HG03342 (cell line): Measurements from ENCODE around the gene PRKG1.
"Not testable (repeated sequence)": the region's sequence is repeated elsewhere in the genome, so short reads cannot be mapped to it uniquely, and the experiment has no call there.

Experiments used
- ATAC-seq: cut with Tn5 transposase; IDR thresholded peaks from one replicate; pipeline ENCODE4 v1.9.1; 2021; ENCODE audit warnings: mild to moderate bottlenecking, moderate library complexity; ENCODE audit not compliant: unreplicated experiment

The PRKG1 gene

GRCh38 chr10:52216852-52217251 lies 1142.6 kb downstream of the PRKG1 start:
- peak; percentile 79 for ATAC-seq

DNA sequence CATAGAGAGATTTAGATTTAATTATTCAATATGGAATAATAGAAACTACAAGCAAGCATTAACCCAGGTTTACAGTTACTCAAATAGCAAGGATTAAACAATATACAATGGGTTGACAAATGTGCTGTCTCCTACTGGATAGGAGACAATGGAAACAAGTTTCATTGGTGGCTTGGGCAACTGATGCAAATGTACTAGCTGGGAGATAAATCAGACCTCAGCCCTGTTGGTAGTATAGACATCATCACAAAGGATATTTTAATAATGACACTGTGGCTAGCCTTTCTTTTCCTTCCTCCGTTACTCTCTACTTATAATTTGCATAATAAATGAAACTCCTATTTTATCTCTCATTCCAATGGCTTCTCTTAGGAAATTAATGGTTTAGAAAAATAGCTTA lies 1143.2 kb downstream of the PRKG1 start:
- no peak for ATAC-seq

GRCh38 chr10:52220947-52221346 lies 1146.7 kb downstream of the PRKG1 start:
- no peak for ATAC-seq

GRCh38 chr10:52221923-52222322 lies 1147.6 kb downstream of the PRKG1 start:
- ATAC-seq: no peak

- no peak for ATAC-seq
Observed at GRCh38 chr10:52226197-52226847, 1152.0 kb downstream of the PRKG1 start.

DNA sequence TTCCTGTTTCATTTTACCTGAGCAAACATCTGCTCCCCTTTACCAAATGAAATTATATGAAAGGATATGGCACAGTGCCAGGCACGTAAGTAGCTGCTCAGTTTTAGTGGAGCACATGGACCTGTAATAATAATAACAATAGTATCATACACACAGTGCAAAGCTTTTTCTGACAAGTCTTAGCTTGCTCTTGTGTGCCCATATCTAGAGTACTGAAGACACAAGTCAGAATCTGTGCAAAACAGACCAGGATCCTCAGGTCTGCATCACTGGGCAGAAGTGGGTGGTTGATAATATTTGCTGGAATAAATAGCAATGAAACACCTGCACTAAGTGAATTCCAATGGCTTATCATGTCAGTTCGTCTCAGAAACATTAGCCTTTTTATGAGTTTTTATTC lies 1154.3 kb downstream of the PRKG1 start:
- ATAC-seq: no peak

DNA sequence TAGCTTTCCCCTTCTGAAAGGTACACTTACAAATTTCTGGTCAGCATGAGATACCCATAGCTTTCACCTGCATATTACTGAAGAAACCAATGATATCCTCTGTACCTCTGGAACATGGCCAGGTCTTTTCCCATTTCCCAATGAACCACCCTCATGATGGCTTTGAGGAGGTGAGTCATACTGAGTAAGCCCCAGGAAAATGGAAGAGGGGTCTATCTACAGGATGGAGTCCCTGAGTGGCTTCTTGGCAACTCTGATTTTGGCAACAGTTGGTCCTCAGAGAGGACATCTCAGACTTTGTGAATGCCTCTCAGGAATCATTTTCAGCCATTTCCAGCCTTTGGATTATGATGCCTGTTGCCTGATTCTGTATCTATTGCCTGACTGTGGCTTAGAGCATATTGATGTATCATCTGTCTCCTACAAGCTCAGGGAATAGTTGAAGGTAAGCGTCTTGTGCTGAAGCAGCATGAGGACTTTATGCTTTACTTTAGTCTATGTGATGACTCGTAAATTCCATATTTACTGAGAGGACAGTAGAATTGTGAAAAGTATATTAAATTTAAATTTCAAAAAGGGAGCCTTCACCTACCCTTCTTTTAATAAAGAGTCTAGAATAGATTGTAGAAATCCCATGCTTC lies 1155.1 kb downstream of the PRKG1 start:
- ATAC-seq: no peak

DNA sequence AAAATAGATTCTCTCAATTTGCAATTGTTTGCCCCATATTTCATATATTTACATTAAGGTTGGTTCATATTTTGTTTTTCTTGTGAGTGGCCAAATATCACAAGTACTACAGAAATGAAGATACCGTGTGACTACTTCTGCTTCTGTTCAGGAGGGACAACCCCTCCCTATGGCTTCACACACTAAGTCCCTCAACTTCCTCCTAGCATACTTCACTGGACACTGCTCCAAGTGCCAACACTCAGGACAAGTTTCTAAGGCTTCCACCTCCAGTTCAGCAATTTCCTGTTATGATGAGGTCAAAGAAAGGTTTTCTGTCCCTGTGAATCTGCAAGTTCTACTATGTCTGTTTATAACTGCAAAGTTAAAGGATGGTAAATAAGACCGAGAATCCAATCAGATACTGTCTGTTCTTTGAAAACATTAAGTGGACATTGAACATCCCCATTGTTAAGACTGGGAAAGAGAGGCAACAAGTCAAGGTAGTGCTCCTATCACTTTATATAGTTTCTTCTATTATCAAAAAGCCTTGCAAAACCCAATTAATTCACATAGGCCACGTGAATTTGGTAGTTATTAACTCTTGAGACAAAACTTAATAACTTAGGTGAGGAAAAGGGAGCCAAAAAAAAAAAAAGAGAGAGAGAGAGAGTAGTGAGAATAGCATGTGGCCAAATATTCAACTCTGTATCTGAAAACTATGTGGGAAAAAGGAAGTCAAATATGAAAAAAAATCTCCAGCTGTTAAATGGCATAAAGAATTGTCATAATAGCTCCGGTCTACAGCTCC lies 1158.5 kb downstream of the PRKG1 start:
- ATAC-seq: peak; percentile 99

- ATAC-seq: not testable (repeated sequence)
Observed at GRCh38 chr10:52233351-52233991, 1159.2 kb downstream of the PRKG1 start.

DNA sequence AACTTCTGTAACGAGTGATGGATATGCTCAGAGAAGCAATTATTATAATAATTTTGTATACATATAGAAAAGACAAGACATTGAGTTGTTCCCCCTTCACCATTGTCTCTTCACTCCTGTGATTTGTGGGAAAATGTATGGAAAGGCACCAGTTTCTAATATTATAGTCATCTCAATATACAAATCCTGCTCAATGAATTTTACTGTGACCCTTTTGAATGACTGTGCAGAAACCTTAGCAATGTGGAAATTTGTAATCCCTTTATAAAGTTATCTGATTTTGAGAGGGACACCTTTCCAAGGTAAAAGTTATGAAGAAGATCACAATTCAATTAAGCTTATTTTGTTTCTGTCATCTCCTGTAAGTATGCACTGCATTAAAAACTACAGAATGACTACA lies 1165.5 kb downstream of the PRKG1 start:
- no peak for ATAC-seq

- no peak for ATAC-seq
Observed at GRCh38 chr10:52245547-52245946, 1171.3 kb downstream of the PRKG1 start.

- ATAC-seq: not testable (repeated sequence)
Observed at GRCh38 chr10:52247929-52248328, 1173.6 kb downstream of the PRKG1 start.

GRCh38 chr10:52248697-52249306 lies 1174.5 kb downstream of the PRKG1 start:
- no peak for ATAC-seq

DNA sequence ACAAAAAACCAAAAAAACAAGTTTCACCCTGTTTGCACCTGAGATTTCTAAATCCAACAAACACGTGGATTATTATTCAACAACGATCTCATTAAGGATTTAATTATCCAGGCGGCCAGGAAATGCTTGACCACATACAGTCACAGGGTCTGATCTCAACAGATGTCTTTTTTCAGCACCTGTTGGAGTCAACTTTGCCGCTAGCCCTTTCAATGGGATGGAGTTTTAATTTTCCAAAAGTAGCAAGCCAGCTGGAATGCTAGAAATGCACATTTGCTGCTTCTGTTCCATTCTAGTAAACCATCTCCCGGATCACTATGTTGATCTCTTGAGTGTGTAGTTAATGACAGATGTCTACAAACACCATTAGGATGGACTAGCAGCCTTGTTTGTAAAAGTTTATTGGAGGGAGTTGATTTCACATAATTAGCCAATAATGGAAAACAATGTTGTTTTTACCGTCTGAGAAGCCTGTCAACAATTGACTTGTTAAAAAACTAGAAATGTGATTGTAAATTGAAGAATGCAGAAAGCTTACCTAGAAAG lies 1175.6 kb downstream of the PRKG1 start:
- no peak for ATAC-seq

- no peak for ATAC-seq
Observed at GRCh38 chr10:52250510-52250909, 1176.2 kb downstream of the PRKG1 start.

DNA sequence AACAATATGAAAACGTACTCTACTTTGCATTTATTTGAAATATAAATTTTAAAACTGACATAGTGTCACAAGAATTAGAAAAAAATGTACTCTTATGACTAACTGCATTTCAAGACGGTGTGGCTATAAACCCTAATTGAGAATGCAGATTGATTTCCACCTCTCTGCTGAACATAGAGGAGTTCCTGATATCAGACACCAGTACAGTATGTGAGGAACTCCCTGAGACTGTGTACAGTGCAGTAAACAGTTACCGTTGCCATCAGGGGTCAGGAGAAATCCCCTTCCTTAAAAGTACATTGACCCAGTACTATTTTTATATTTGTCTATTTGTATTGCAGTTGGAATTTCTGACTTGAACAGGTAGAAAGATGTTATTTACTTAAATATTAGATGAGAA lies 1178.0 kb downstream of the PRKG1 start:
- no peak for ATAC-seq

DNA sequence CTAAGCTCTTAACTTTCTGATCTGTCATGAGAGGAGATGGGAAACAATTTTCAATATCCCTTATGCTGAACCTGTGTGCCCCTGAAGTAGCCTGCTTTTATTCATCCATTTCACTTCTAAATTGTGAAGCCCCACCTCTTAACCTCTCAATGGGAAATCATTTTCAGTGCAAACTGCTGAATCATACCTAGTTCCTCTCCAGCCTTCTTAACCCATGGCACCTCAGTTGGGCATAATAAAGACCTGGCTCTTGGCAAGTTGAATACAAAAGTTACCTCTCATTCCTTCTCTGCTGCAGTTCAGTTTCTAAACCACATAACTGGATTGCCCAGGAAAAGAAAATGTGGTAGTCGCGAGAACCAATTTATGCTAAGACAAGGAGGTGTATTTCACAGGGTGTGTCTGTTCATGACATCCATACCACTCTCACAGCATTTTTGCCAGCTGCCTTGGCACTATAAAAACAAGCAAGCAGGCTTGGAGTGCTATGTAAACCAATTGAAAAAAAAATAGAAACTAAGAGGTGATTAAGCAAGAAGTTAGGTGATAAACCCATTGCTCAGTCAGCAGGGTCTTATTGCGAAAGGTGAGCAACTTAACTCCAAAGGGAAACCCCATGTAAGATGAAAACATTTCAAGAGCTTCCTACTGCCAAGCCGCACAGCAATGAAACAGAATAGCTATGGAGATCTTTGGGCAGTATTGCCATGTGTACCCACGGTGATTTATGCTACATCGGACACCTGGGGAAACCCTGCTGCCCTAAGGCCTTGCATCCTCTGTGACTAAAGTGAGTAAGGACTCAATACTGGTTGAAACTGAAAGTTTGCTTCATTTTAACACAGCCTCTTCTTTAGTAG lies 1182.8 kb downstream of the PRKG1 start:
- peak; percentile 98 for ATAC-seq

- peak; percentile 77 for ATAC-seq
Observed at GRCh38 chr10:52257692-52258075, 1183.4 kb downstream of the PRKG1 start.

- ATAC-seq: no peak
Observed at GRCh38 chr10:52258799-52259425, 1184.6 kb downstream of the PRKG1 start.
